ACC112 (cell line): Measurements from ENCODE around the gene STX11.
"Not testable (repeated sequence)": the region's sequence is repeated elsewhere in the genome, so short reads cannot be mapped to it uniquely, and the experiment has no call there.

Experiments used
- H2AFZ ChIP-seq: fragments of 200-600 bp; sonication (generic); one replicate; pipeline ENCODE4 v1.6.0; 2017; ENCODE audit warnings: antibody characterized with exemption, low read length; ENCODE audit not compliant: unreplicated experiment
- H3K27ac ChIP-seq: fragments of 200-600 bp; sonication (generic); 2 replicates; pipeline ENCODE4 v1.5.1; 2014; ENCODE audit warnings: low read depth, mild to moderate bottlenecking, antibody characterized with exemption, low read length, moderate library complexity
- H3K27me3 ChIP-seq: fragments of 200-600 bp; sonication (generic); 2 replicates; pipeline ENCODE4 v1.6.1; 2014; ENCODE audit warnings: mild to moderate bottlenecking, antibody characterized with exemption, low read length, moderate library complexity, mixed read lengths; ENCODE audit not compliant: insufficient read depth
- H3K36me3 ChIP-seq: fragments of 200-600 bp; sonication (generic); 2 replicates; pipeline ENCODE4 v1.6.1; 2016; ENCODE audit warnings: mild to moderate bottlenecking, antibody characterized with exemption, low read length, moderate library complexity, mixed read lengths; ENCODE audit not compliant: insufficient read depth
- H3K4me1 ChIP-seq: fragments of 200-600 bp; sonication (generic); one replicate; pipeline ENCODE4 v1.6.1; 2016; ENCODE audit warnings: low read length, mixed read lengths; ENCODE audit not compliant: insufficient read depth, unreplicated experiment, control insufficient read depth
- H3K4me3 ChIP-seq: fragments of 200-600 bp; sonication (generic); 2 replicates; pipeline ENCODE4 v1.5.1; 2014; ENCODE audit warnings: mild to moderate bottlenecking, low read depth, low read length
- H3K79me2 ChIP-seq: fragments of 200-600 bp; sonication (generic); one replicate; pipeline ENCODE4 v1.6.0; 2016; ENCODE audit warnings: low read length; ENCODE audit not compliant: control insufficient read depth, unreplicated experiment, insufficient read depth

STX11 gene

GRCh38 chr6:144171406-144171805 is 21.1 kb downstream of the STX11 start:
- no peak overlapping the region for H3K27ac ChIP-seq
- no peak overlapping the region for H2AFZ ChIP-seq
- H3K79me2 ChIP-seq, result no peaks in the 10 kb centered on the region
- H3K4me3 ChIP-seq, result no peak overlapping the region
- H3K4me1 ChIP-seq, result no peaks in the 10 kb centered on the region
- no peaks in the 10 kb centered on the region for H3K36me3 ChIP-seq
- H3K27me3 ChIP-seq, result no peaks in the 10 kb centered on the region

GRCh38 chr6:144174006-144174405 is 23.7 kb downstream of the STX11 start:
- Histone ChIP-seq H3K4me1 (no peaks in the 10 kb centered on the region), H3K27me3 (no peaks in the 10 kb centered on the region), H3K79me2 (no peaks in the 10 kb centered on the region), H3K36me3 (no peaks in the 10 kb centered on the region), H2AFZ (no peak overlapping the region), H3K4me3 (no peak overlapping the region), H3K27ac (no peak overlapping the region)

GRCh38 chr6:144176043-144176442 is 25.7 kb downstream of the STX11 start:
- Histone ChIP-seq H3K79me2 (no peaks in the 10 kb centered on the region), H3K4me1 (no peaks in the 10 kb centered on the region), H2AFZ (no peak overlapping the region)

GRCh38 chr6:144177726-144178125 is 27.4 kb downstream of the STX11 start:
- Histone ChIP-seq H2AFZ (no peak overlapping the region), H3K27me3 (no peaks in the 10 kb centered on the region), H3K4me3 (no peak overlapping the region), H3K27ac (no peak overlapping the region), H3K79me2 (no peaks in the 10 kb centered on the region), H3K4me1 (no peaks in the 10 kb centered on the region), H3K36me3 (no peaks in the 10 kb centered on the region)

More at GRCh38 chr6:144176043-144176442, 25.7 kb downstream of the STX11 start:
- H3K27ac ChIP-seq, result no peak overlapping the region
- H3K27me3 ChIP-seq, result no peaks in the 10 kb centered on the region
- no peak overlapping the region for H3K4me3 ChIP-seq
- no peaks in the 10 kb centered on the region for H3K36me3 ChIP-seq

GRCh38 chr6:144178323-144178722 is 28.0 kb downstream of the STX11 start:
- Histone ChIP-seq H3K27ac (no peak overlapping the region), H3K4me3 (no peak overlapping the region), H3K27me3 (no peaks in the 10 kb centered on the region), H3K36me3 (no peaks in the 10 kb centered on the region), H2AFZ (no peak overlapping the region), H3K79me2 (no peaks in the 10 kb centered on the region), H3K4me1 (no peaks in the 10 kb centered on the region)

- Histone ChIP-seq H3K4me1 (no peaks in the 10 kb centered on the region), H3K36me3 (no peaks in the 10 kb centered on the region), H3K27ac (no peak overlapping the region), H3K79me2 (no peaks in the 10 kb centered on the region), H3K4me3 (no peak overlapping the region), H3K27me3 (no peaks in the 10 kb centered on the region), H2AFZ (no peak overlapping the region)
Measured at GRCh38 chr6:144179237-144179636, 28.9 kb downstream of the STX11 start.

GRCh38 chr6:144179828-144180227 is 29.5 kb downstream of the STX11 start:
- H3K79me2 ChIP-seq, result no peaks in the 10 kb centered on the region
- H3K27me3 ChIP-seq, result no peaks in the 10 kb centered on the region
- no peak overlapping the region for H3K27ac ChIP-seq
- H3K4me3 ChIP-seq, result no peak overlapping the region
- no peaks in the 10 kb centered on the region for H3K36me3 ChIP-seq
- no peak overlapping the region for H2AFZ ChIP-seq
- H3K4me1 ChIP-seq, result no peaks in the 10 kb centered on the region

GRCh38 chr6:144180354-144180753 is 30.0 kb downstream of the STX11 start:
- not testable (repeated sequence) for H3K36me3 ChIP-seq, H2AFZ ChIP-seq, H3K4me3 ChIP-seq, H3K4me1 ChIP-seq, H3K27me3 ChIP-seq, H3K27ac ChIP-seq, H3K79me2 ChIP-seq

- H3K27ac ChIP-seq, result no peak overlapping the region
- H2AFZ ChIP-seq, result no peak overlapping the region
- no peaks in the 10 kb centered on the region; the same call in 1 of the 2 replicates for H3K36me3 ChIP-seq
- no peaks in the 10 kb centered on the region for H3K27me3 ChIP-seq
- H3K79me2 ChIP-seq, result no peaks in the 10 kb centered on the region
- no peak overlapping the region for H3K4me3 ChIP-seq
- H3K4me1 ChIP-seq, result no peaks in the 10 kb centered on the region
Measured at GRCh38 chr6:144181639-144182038, 31.3 kb downstream of the STX11 start.

GRCh38 chr6:144184186-144184585 is 33.9 kb downstream of the STX11 start:
- H3K4me1 ChIP-seq, H3K27ac ChIP-seq, H3K4me3 ChIP-seq, H3K36me3 ChIP-seq, H2AFZ ChIP-seq, H3K79me2 ChIP-seq, H3K27me3 ChIP-seq: not testable (repeated sequence)

GRCh38 chr6:144185133-144185836 is 35.0 kb downstream of the STX11 start:
- Histone ChIP-seq H3K4me1 (no peaks in the 10 kb centered on the region), H3K79me2 (no peaks in the 10 kb centered on the region), H3K27ac (no peak overlapping the region), H3K4me3 (no peak overlapping the region), H3K27me3 (no peaks in the 10 kb centered on the region), H2AFZ (no peak overlapping the region), H3K36me3 (no peaks in the 10 kb centered on the region; the same call in 1 of the 2 replicates)
